B cell (primary cell): ENCODE results near the gene CACNB4.

Source experiments
- CTCF ChIP-seq: fragments of 200-600 bp; IDR thresholded peaks from one replicate; pipeline ENCODE4 v1.8.0; 2022; ENCODE audit warnings: antibody characterized with exemption, mild to moderate bottlenecking
- EZH2 ChIP-seq: IDR thresholded peaks from 2 replicates; pipeline ENCODE4 v1.6.1; 2012; ENCODE audit warnings: borderline replicate concordance, low read depth, mild to moderate bottlenecking, moderate library complexity, low read length; ENCODE audit not compliant: insufficient read depth, poor library complexity, severe bottlenecking

GRCh38 chr2:151927501-151928221, 171.2 kb downstream of the CACNB4 start:
- no peak for TF ChIP-seq CTCF
- TF ChIP-seq EZH2, result no peak
